Transverse colon (tissue), 4 donors: ENCODE results near the gene BLVRA. TPM values are rescaled to one million over a fixed set of nuclear protein-coding genes. Genes with fewer than 3 reads are reported as not detected.

Source experiments
- DNase-seq: peaks from one replicate; pipeline ENCODE4 v3.0.0-alpha.2; 2019
- H3K27ac ChIP-seq, 4 donors: fragments of 200-600 bp; sonication (generic); 2 replicates each; pipeline ENCODE4 v1.5.1; 2016 to 2018; ENCODE audit warnings: inconsistent platforms in 4 of 4
- H3K27me3 ChIP-seq: fragments of 200-600 bp; sonication (generic); 2 replicates; pipeline ENCODE4 v1.5.1; 2017; ENCODE audit warnings: inconsistent platforms
- H3K36me3 ChIP-seq, 4 donors: fragments of 200-600 bp; sonication (generic); 2 replicates each; pipeline ENCODE4 v1.5.1; 2017 to 2019; ENCODE audit warnings: inconsistent platforms in 4 of 4
- H3K4me1 ChIP-seq, 4 donors: fragments of 200-600 bp; sonication (generic); 2 replicates each; pipeline ENCODE4 v1.5.1; 2017 to 2020; ENCODE audit warnings: inconsistent platforms in 4 of 4
- H3K4me3 ChIP-seq, 4 donors: fragments of 200-600 bp; sonication (generic); 1 replicate in 1 of 4; 2 replicates in 3 of 4; pipeline versions ENCODE4 v1.5.1 to v1.6.1; 2017 to 2019; ENCODE audit warnings: inconsistent platforms in 4 of 4
- H3K9me3 ChIP-seq, 2 donors: fragments of 200-600 bp; sonication (generic); 2 replicates each; pipeline ENCODE4 v1.5.1; 2017 to 2019; ENCODE audit warnings: inconsistent platforms in 2 of 2
- CTCF ChIP-seq, 5 experiments: fragments of 200-600 bp in 3 of 5; fragments of 450-650 bp in 2 of 5; sonication (generic) in 3 of 5; IDR thresholded peaks; 1 replicate in 2 of 5; 2 replicates in 3 of 5; pipeline ENCODE4 v1.5.1; 2016 to 2017; ENCODE audit warnings: antibody characterized with exemption in 5 of 5, inconsistent platforms in 3 of 5, mild to moderate bottlenecking in 2 of 5, moderate library complexity in 1 of 5
- EP300 ChIP-seq: sonication (generic); formaldehyde crosslinking; IDR thresholded peaks from one replicate; pipeline ENCODE4 v1.6.1; 2017; ENCODE audit warnings: antibody characterized with exemption, low read depth
- POLR2A ChIP-seq: fragments of 450-650 bp; IDR thresholded peaks from one replicate; pipeline ENCODE4 v1.6.1; 2016; ENCODE audit warnings: antibody characterized with exemption, mild to moderate bottlenecking, moderate library complexity
- POLR2AphosphoS5 ChIP-seq, 3 donors: sonication (generic); formaldehyde crosslinking; IDR thresholded peaks; one replicate each; pipeline ENCODE4 v1.6.1; 2016; ENCODE audit warnings: antibody characterized with exemption in 3 of 3
- WGBS, 2 donors: methylation state at CpG; one replicate each; pipeline ENCODE4 v1.1.5; 2018; ENCODE audit warnings: low coverage in 1 of 2; 5-methylcytosine and 5-hydroxymethylcytosine counted together
- in situ Hi-C, 4 donors: fragments of 200-750 bp; cut with MboI; loops; one replicate each; pipeline versions ENCODE4 v1.15.0 to v1.15.1; 2017; ENCODE audit warnings: low sequenced_read_pairs in 3 of 4, low pct_ligation_motif_present in 1 of 4, low pct_unique_long_range_greater_than_20kb in 1 of 4
- intact Hi-C: fragments of 100-400 bp; cut with DNase I; formaldehyde crosslinking; loops from one replicate; pipeline ENCODE4 v1.15.1; 2023; ENCODE audit warnings: low total_unique reads
- total RNA-seq, 4 donors: library from RNA; depleted of rRNA; stranded (reverse); fragments of >200 nt; gene quantifications; one replicate each; pipeline ENCODE4 v1.1.0, GENCODE V29; 2016

The BLVRA gene
- total RNA-seq, 4 donors from 2014 or later, result 1.5 to 119 (median 15.9) TPM

- Histone ChIP-seq H3K9me3 (no peaks in the 10 kb centered on the region), H3K4me3 (no peak overlapping the region), H3K27ac (no peak overlapping the region), H3K36me3 (no peaks in the 10 kb centered on the region), H3K4me1 (peaks cover 0 to 6% (median 2%) of the 10 kb centered on the region in 4 donors), H3K27me3 (no peaks in the 10 kb centered on the region)
- in situ Hi-C loops (no loop called here), intact Hi-C loops (no loop called here)
- TF ChIP-seq POLR2A (no peak), CTCF (IDR thresholded peaks at IDR 0.05) (no peak), EP300 (no peak)
- DNase-seq, result no peak
- 86 to 92% methylated on average over 1 of the region's 1 CpG for WGBS, 2 donors
Observed at GRCh38 chr7:43753271-43753810, 5.1 kb upstream of the BLVRA start.

GRCh38 chr7:43753843-43754242, 4.6 kb upstream of the BLVRA start:
- no peaks in the 10 kb centered on the region for H3K27me3 ChIP-seq
- TF ChIP-seq POLR2AphosphoS5 (IDR thresholded peaks at IDR 0.05) (no peak), CTCF (IDR thresholded peaks at IDR 0.05) (no peak), POLR2A (no peak), EP300 (no peak)
- H3K27ac ChIP-seq, result no peak overlapping the region
- no peaks in the 10 kb centered on the region for H3K9me3 ChIP-seq
- no peak for DNase-seq
- 89% methylated on average over 1 to 3 of the region's 3 CpGs for WGBS, 2 donors
- H3K4me1 ChIP-seq, result peaks cover 0 to 8% (median 2%) of the 10 kb centered on the region in 4 donors
- H3K4me3 ChIP-seq, result no peak overlapping the region
- intact Hi-C loops (no loop called here), in situ Hi-C loops (no loop called here)
- no peaks in the 10 kb centered on the region for H3K36me3 ChIP-seq

GRCh38 chr7:43754596-43754995, 3.9 kb upstream of the BLVRA start:
- 92% methylated on average over 4 of the region's 4 CpGs; no CpG with 5 or more reads in 1 of the 2 donors for WGBS, 2 donors
- no peak overlapping the region for H3K4me3 ChIP-seq
- peaks cover 0 to 10% (median 4%) of the 10 kb centered on the region in 4 donors for H3K4me1 ChIP-seq
- no peaks in the 10 kb centered on the region for H3K36me3 ChIP-seq
- TF ChIP-seq CTCF (IDR thresholded peaks at IDR 0.05) (no peak), EP300 (no peak), POLR2A (no peak), POLR2AphosphoS5 (IDR thresholded peaks at IDR 0.05) (no peak)
- no peaks in the 10 kb centered on the region for H3K27me3 ChIP-seq
- in situ Hi-C loops, result no loop called here
- intact Hi-C loops, result no loop called here
- no peak for DNase-seq
- no peaks in the 10 kb centered on the region for H3K9me3 ChIP-seq
- no peak overlapping the region for H3K27ac ChIP-seq

GRCh38 chr7:43756368-43757072, 2.0 kb upstream of the BLVRA start:
- intact Hi-C loops, result no loop called here
- 71 to 80% methylated on average over 1 of the region's 1 CpG for WGBS, 2 donors

More at GRCh38 chr7:43756368-43757072, 2.0 kb upstream of the BLVRA start:
- TF ChIP-seq CTCF (IDR thresholded peaks at IDR 0.05) (no peak), POLR2A (no peak), POLR2AphosphoS5 (IDR thresholded peaks at IDR 0.05) (no peak), EP300 (no peak)
- DNase-seq, result no peak
- no peak overlapping the region for H3K4me3 ChIP-seq
- H3K4me1 ChIP-seq, result peaks cover 0 to 15% (median 4%) of the 10 kb centered on the region in 4 donors
- no peaks in the 10 kb centered on the region for H3K27me3 ChIP-seq
- H3K36me3 ChIP-seq, result no peaks in the 10 kb centered on the region
- H3K27ac ChIP-seq, result no peak overlapping the region
- in situ Hi-C loops, result no loop called here
- H3K9me3 ChIP-seq, result no peaks in the 10 kb centered on the region
